Measurements from ENCODE around the gene SLC7A9.

GRCh38 chr19:32864318-32865007 is 5.1 kb downstream of the SLC7A9 start:
- TF ChIP-seq CTCF (conservative IDR thresholded peaks at IDR 0.05; ENCODE audit: low read length) (no peak), EZH2phosphoT487 (IDR thresholded peaks at IDR 0.05; ENCODE audit: borderline replicate concordance, low read depth, low read length) (no peak)
